ENCODE results near the gene ZFAND2B.

Gene ZFAND2B

GRCh38 chr2:219204425-219205164, 2.0 kb upstream of the ZFAND2B start:
- no peak for DNase-seq

DNA sequence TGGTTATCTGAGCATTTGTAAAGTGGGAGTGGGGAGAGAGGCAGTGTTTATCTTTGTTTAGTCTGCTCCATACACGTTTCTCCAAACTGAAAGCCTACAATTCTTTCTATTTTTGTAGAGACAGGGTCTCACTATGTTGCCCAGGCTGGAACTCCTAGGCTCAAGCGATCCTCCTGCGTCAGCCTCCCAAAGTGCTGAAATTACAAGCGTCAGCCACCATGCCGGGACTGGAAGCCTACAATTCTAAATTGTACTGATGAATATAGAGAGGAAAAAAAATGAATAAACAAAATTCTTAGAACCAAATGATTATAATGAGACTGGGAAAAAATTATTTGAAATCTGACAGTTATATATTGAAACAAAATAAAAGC, 1.4 kb upstream of the ZFAND2B start:
- no peak for DNase-seq

DNA sequence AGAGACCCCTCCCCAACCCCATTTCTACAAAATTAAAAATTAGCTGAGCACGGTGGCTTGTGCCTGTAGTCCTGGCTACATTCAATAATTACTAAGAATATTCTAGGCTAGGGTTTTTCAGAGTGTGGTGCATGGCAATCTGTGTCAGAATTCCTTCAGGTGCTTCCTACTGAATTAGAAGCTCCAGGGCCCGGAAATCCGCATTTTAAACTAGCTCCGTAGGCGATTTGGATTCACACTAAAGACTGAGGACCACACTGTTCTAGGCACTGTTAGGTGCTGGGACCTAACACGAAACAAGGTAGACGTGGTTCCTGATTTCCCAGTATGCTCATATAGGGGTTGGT, 628 bp upstream of the ZFAND2B start:
- no peak for DNase-seq

DNA sequence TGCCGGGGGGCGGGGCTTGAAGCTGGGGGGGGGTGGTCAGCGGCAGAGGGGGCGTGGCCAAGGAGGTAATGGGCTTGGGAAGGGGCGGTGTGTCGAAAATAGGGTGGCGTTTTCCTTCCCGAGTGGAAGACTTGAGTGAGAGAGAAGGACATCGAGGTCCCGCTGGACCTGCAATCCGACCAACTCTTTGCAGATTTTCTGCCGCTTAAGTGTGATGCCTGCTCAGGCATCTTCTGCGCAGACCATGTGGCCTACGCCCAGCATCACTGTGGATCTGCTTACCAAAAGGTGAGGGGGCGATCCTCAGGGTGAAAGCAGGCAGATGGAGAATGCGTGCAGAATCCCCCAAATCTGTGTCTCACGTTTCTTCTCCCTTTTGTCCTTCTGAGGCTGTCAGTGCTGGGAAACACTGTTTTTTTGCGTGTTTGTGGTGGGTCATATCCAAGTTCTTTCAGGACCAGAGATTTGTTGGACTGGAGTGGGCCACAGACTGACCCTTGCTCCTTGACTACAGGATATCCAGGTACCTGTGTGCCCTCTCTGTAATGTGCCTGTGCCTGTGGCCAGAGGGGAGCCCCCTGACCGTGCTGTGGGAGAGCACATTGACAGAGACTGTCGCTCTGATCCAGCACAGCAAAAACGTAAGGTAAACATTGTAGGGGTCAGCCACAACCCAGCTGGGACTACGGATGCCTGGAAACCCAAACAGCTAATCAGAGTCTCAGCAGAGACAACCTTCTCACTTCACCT, 727 bp downstream of the ZFAND2B start:
- DNase-seq: no peak

GRCh38 chr2:219207884-219208740, 1.5 kb downstream of the ZFAND2B start:
- DNase-seq: no peak

DNA sequence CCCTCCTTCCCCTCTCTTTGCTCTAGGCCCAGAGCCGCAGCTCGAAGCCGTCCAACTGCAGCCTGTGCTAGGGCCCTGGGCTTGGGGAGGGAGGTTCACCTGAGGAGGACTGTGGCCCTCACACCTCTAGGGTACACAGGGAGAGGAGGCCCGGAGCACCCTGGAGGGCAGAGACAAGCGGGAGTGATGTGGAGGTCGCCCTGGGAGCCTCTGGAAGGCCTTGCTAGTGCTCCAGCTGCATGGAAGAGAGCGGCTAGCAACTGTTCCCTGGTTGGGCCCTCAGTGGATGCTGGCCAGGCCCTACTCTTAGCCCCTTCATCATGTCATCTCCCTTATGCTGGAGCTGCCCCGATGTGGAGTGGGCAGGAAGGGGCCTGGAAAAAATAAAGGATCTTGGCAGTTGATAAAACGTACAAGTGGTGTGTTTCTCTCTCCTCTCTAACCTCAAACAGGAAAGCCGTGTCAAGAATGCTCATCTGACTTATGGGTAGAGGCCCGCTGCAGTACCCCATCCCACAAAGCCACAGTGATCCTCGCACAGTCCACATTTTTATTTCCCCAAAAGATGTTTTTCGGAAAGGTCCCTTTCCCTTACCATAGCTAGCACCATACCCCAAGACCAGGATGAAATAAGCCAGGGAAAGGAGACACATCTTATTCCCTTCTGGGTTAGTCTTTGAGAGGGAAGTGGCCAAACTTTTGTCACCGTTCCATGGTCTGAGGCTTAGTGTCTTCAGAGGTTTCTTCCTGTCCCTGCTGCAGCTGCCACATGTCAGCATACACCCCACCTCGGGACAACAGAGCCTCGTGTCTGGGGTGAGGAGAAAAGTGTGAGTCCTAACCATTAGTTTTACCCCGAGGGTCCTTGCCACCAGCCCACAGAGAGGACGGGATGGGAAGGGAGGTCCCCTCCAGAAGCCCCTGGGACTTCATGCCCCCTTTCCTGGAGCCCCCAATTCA, 2.9 kb downstream of the ZFAND2B start:
- DNase-seq: no peak

DNA sequence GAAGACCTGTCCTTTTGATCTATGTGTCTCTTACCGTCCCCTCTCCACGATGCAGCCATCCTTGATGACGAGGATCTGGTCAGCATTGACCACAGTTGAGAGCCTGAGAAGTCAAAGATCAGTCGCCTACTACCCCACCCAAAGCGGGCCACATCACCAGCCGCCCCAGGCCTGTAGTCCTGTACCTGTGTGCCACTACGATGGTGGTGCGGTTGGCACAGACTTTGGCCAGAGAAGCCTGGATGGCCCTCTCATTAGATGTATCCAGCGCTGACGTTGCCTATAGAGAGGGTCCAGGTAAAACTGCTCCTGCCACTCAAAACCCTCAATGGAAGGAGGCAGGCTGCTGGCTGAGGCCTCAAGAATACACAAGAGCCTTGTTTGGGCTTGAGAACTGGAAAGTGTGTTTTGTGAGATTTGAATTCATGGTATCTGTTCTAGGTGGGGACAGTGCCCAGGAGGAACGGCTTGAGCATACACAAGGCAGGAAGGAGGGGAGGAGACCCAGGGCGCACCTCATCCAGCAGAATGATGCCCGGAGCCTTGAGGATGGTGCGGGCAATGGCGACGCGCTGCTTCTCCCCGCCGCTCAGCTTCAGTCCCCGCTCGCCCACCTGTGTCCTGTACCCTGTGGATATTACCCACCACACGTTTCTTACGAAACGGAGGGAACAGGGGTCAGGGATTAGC, 3.8 kb downstream of the ZFAND2B start:
- DNase-seq: no peak

GRCh38 chr2:219210886-219211362, 4.3 kb downstream of the ZFAND2B start:
- no peak for DNase-seq

- DNase-seq: no peak
Measured at GRCh38 chr2:219213026-219213415, 6.4 kb downstream of the ZFAND2B start.

DNA sequence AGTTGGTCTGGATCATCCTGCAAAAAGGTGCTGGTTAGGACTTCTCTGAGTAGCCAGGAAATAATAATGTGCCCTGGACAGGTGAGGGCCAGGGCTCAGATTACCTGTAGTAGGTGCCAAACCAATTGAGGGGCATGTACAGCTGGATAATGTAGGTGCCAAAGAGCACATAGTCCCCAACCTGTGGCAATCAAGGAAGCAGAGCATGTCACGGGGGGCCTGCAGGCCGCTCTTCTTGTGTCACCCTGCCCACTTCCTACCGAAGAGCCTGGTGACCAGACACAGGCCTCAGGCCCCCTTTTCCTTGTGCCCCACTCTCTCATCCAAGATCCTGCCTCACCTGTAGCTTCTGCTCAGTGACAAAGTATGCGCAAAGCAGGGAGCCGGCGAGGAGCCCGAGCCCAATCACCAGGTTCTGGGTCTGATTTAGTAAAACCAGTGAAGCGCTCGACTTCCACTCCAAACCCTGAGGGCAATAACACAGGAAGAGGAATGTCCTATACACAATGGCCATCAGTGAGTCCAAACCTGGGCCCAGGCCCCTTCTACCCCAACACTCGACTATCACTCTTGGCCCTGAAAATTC, 7.0 kb downstream of the ZFAND2B start:
- DNase-seq: no peak

- no peak for DNase-seq
Measured at GRCh38 chr2:219214141-219214540, 7.6 kb downstream of the ZFAND2B start.

GRCh38 chr2:219214786-219215185, 8.2 kb downstream of the ZFAND2B start:
- no peak for DNase-seq

- DNase-seq: no peak
Measured at GRCh38 chr2:219215871-219216534, 9.4 kb downstream of the ZFAND2B start.

- no peak for DNase-seq
Measured at GRCh38 chr2:219216535-219216915, 9.9 kb downstream of the ZFAND2B start.

- peak; percentile 19 for DNase-seq
Measured at GRCh38 chr2:219218217-219218731, 11.7 kb downstream of the ZFAND2B start.

GRCh38 chr2:219218732-219219701, 12.4 kb downstream of the ZFAND2B start, which contains the start of gene ABCB6:
TSS of gene ABCB6 (minus strand) at chr2:219218958. CDS start at chr2:219218673, 285 bp downstream.
- peak; percentile 70 for DNase-seq

DNA sequence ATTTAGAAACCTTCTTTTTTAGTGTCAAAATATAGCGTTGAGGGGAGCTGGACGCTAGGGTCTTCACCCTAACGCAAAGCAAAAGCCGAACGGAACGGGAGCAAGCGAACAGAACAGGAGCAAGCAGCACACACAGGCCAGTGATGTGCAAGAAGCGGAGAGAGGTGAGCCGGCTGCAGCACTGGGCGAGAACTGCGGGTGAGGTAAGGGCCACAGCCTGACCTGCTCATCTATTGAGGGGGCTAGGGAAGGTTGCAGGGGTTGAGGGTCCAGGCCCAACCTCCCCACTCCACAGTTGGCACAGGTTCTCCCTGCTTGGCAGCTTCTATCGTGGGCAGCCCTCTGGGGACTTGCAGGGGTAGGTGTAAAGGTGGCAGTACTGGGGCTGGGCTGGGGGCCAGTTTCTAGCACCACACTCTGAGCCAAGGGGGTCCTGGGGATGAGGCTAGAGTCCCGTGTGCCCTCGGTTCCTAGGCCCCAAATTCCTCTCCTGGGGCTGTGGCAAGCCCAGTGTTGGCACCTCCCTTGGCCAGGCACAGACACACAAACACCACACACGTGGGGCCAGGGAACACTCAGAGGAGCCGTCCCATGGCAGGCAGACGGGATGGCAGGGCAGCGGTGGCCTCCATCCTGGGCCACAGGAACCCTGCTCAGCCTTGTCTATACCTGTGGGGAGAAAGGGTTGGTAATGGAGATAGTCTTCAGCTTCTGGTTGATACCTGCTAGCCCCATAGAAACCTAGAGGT, 13.4 kb downstream of the ZFAND2B start:
- no peak for DNase-seq

DNA sequence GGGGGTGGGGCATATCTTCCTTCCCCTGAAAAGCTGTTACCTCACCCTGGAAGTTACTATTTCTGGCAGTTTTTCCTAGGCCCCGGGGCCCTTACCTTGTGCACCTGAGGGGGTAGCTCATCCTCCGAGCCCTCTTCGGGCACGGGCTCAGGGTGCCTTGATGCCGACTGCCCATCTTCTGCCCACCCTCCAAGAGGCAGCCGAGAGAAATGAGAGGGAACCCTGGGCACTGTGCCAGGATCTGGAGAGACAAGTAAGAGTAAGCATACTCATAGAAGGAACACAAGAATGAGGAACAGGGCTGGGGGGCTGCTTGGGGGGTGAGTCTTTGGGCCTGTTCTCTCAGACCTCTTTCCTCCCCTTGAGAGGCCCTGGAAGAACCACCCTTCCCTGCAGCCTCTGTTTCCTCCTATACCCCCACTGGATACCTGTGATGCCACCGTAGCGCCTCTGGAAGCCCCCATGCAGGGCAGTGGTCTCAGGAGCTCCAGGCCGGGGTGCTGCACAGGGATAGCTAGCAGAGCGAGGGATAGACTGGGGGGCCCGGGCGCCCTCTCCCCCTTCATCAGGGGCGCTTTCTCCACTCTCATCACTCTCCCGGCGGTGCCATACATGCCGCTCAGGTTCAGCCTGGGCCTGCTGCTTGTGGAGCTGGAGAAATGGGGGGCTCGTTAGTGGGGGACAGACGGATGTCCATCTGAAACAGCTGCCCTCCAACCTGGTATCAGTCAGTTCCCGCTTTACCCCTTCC, 14.2 kb downstream of the ZFAND2B start:
- no peak for DNase-seq
